GM12878 (cell line): Measurements from ENCODE around the gene MMP11. TPM values are rescaled to one million over a fixed set of nuclear protein-coding genes. Genes with fewer than 3 reads are reported as not detected.

Source experiments
- ATAC-seq: fragments of 200-7000 bp; cut with Tn5 transposase; 3 replicates; pipeline ENCODE4 v1.9.1; 2020; ENCODE audit warnings: mild to moderate bottlenecking, moderate library complexity
- BruUV-seq: library from RNA; stranded (reverse); fragments of 400-500 nt; replicated peaks from 2 replicates; lab custom pipeline; 2021; lab: Mats Ljungman, UMichigan
- CTCF ChIA-PET: fragments of 300-600 bp; sonication (Branson Sonifier 250); formaldehyde crosslinking; extraction: SDS; loops from one replicate; lab custom pipeline; 2021; ENCODE audit warnings: inconsistent platforms; lab: Yijun Ruan, JAX
- POLR2A ChIA-PET: fragments of 350-600 bp; formaldehyde crosslinking; extraction: SDS; loops from one replicate; lab custom pipeline; 2021; ENCODE audit warnings: inconsistent platforms; lab: Charles Lee
- RAD21 ChIA-PET: fragments of 300-600 bp; sonication (Branson Sonifier 250); formaldehyde crosslinking; loops from one replicate; lab custom pipeline; 2023; ENCODE audit warnings: antibody characterized with exemption; ENCODE audit not compliant: unreplicated experiment; lab: Charles Lee
- SMC1A ChIA-PET: fragments of 300-600 bp; sonication (Branson Sonifier 250); formaldehyde crosslinking; loops from one replicate; lab custom pipeline; 2023; ENCODE audit not compliant: unreplicated experiment, uncharacterized antibody; lab: Charles Lee
- DNase-seq: peaks from one replicate; pipeline ENCODE4 v3.0.0-alpha.2; 2011; ENCODE audit warnings: low read depth, low spot score
- FAIRE-seq: peaks from 3 replicates; lab custom pipeline; 2011; peaks lifted over from hg19 to GRCh38; lab: Jason Lieb, UNC
- H2AFZ ChIP-seq: 2 replicates; pipeline ENCODE4 v1.6.0; 2011; ENCODE audit warnings: low read depth, low read length, control low read depth; ENCODE audit not compliant: control insufficient read depth
- H3K27ac ChIP-seq: 2 replicates; pipeline ENCODE4 v1.5.1; 2011; ENCODE audit warnings: control low read depth; ENCODE audit not compliant: control insufficient read depth, insufficient read depth
- H3K27me3 ChIP-seq, 2 experiments: replicated peaks in 1 of 2; 2 replicates each; pipeline versions ENCODE4 v1.6.0 to v1.6.1; 2011; ENCODE audit warnings: low read length in 1 of 2; ENCODE audit not compliant: control insufficient read depth in 2 of 2, insufficient read depth in 2 of 2
- H3K36me3 ChIP-seq, 2 experiments: 2 replicates each; pipeline ENCODE4 v1.5.1; 2011; ENCODE audit warnings: low read length in 1 of 2; ENCODE audit not compliant: control insufficient read depth in 2 of 2, insufficient read depth in 2 of 2
- H3K4me1 ChIP-seq: 2 replicates; pipeline ENCODE4 v1.6.1; 2011; ENCODE audit warnings: mild to moderate bottlenecking, low read length, moderate library complexity, mixed read lengths; ENCODE audit not compliant: control insufficient read depth, insufficient read depth
- H3K4me2 ChIP-seq: 2 replicates; pipeline ENCODE4 v1.6.0; 2011; ENCODE audit warnings: control low read depth; ENCODE audit not compliant: control insufficient read depth, insufficient read depth
- H3K4me3 ChIP-seq: fragments of 200-600 bp; sonication (generic); 2 replicates; pipeline ENCODE4 v1.5.1; 2016
- H3K79me2 ChIP-seq: 2 replicates; pipeline ENCODE4 v1.6.0; 2011; ENCODE audit warnings: low read length; ENCODE audit not compliant: control insufficient read depth, insufficient read depth
- H3K9ac ChIP-seq: 2 replicates; pipeline ENCODE4 v1.8.0; 2011; ENCODE audit warnings: low read length, control low read depth, mixed read lengths; ENCODE audit not compliant: control insufficient read depth, insufficient read depth
- H3K9me3 ChIP-seq: replicated peaks from 3 replicates; pipeline ENCODE4 v1.5.1; 2011; ENCODE audit warnings: mild to moderate bottlenecking, low read length; ENCODE audit not compliant: control insufficient read depth, insufficient read depth
- H4K20me1 ChIP-seq: 2 replicates; pipeline ENCODE4 v1.6.0; 2011; ENCODE audit not compliant: control insufficient read depth, insufficient read depth
- ETV6 ChIP-seq, 2 experiments: fragments of 450-650 bp in 1 of 2; IDR thresholded peaks in 1 of 2; conservative IDR thresholded peaks in 1 of 2; 2 replicates each; pipeline ENCODE4 v1.6.1; 2014; ENCODE audit warnings: antibody characterized with exemption in 1 of 2, borderline replicate concordance in 1 of 2, low read depth in 1 of 2, mild to moderate bottlenecking in 1 of 2, moderate library complexity in 1 of 2
- MYC ChIP-seq: IDR thresholded peaks from 2 replicates; pipeline ENCODE4 v1.6.1; 2011; ENCODE audit warnings: mild to moderate bottlenecking, low read length, moderate library complexity, inconsistent platforms; ENCODE audit not compliant: insufficient read depth, insufficient replicate concordance, insufficient read length, severe bottlenecking
- POLR2A ChIP-seq: IDR thresholded peaks from 2 replicates; pipeline ENCODE4 v1.6.1; 2011; ENCODE audit warnings: low read depth, mild to moderate bottlenecking, low read length
- WGBS: methylation state at CpG from one replicate; pipeline ENCODE4 v1.1.6; 2016; ENCODE audit warnings: low lambda C conversion rate; ENCODE audit not compliant: insufficient replicate concordance, insufficient coverage; ENCODE audit errors: missing lambda C conversion rate; 5-methylcytosine and 5-hydroxymethylcytosine counted together
- in situ Hi-C: fragments of 300-500 bp; cut with MboI; formaldehyde crosslinking; loops from 9 replicates; pipeline ENCODE4 v1.14.3; 2018; ENCODE audit warnings: mixed read lengths
- intact Hi-C: fragments of 100-400 bp; cut with micrococcal nuclease; formaldehyde crosslinking; loops from one replicate; pipeline ENCODE4 v1.14.2; 2022; ENCODE audit not compliant: unreplicated experiment
- polyA plus RNA-seq, 11 experiments: library from polyadenylated mRNA; depleted of rRNA in 4 of 11; unstranded in 6 of 11; stranded (reverse) in 5 of 11; fragments of >200 nt; fragmentation: Nextera tagmentation in 4 of 11; fragmentation: Illumina TruSeq in 1 of 11; extraction: Ambion mirVana in 4 of 11; extraction: Trizol in 1 of 11; gene quantifications; 1 replicate in 1 of 11; 2 replicates in 10 of 11; pipeline versions ENCODE4 v1.2.1 to v1.2.3, GENCODE V29; 2011 to 2016; ENCODE audit warnings: inconsistent platforms in 2 of 11, missing spikeins in 2 of 11, low read depth in 1 of 11
- total RNA-seq, 4 experiments: library from RNA; depleted of rRNA in 3 of 4; stranded (reverse); fragments of >200 nt in 3 of 4; fragmentation: Illumina TruSeq in 1 of 4; extraction: Trizol in 1 of 4; gene quantifications; 2 replicates each; pipeline versions ENCODE4 v1.2.1 to v1.2.3, GENCODE V29; 2013 to 2021

MMP11 gene
- total and polyA plus RNA-seq, 10 of the 15 experiments (the other 5 are each of a cell fraction or from before 2014, with no cell fraction given) = 0.03 to 1.1 (median 0.31) TPM; not detected in 2

GRCh38 chr22:23833017-23833751 lies 60.5 kb downstream of the MMP11 start:
- peaks cover 2% of the 10 kb centered on the region; the same call in 1 of the 2 replicates for H4K20me1 ChIP-seq
- peaks cover 2% of the 10 kb centered on the region for H3K79me2 ChIP-seq
- RAD21 ChIA-PET = no interaction called here
- SMC1A ChIA-PET = no interaction called here
- DNase-seq (no peak), ATAC-seq (no peak), FAIRE-seq (no peak)
- CTCF ChIA-PET = no interaction called here
- 92% methylated on average over 16 of the region's 16 CpGs for WGBS
- peaks cover 26 to 50% of the 10 kb centered on the region in 2 experiments for H3K36me3 ChIP-seq
- no peak overlapping the region for H2AFZ ChIP-seq
- no peaks in the 10 kb centered on the region for H3K9me3 ChIP-seq
- in situ Hi-C loops (no loop called here), intact Hi-C loops (no loop called here)
- H3K27me3 ChIP-seq = no peaks in the 10 kb centered on the region
- TF ChIP-seq MYC (no peak), POLR2A (peak; percentile 25), ETV6 (conservative IDR thresholded peaks at IDR 0.05 in 1 of 2, IDR thresholded peaks at IDR 0.05 in 1 of 2; ENCODE audit: borderline replicate concordance in 1 of 2, low read depth in 1 of 2) (no peak)
- peaks cover 12% of the 10 kb centered on the region for H3K4me1 ChIP-seq
- H3K27ac ChIP-seq = no peak overlapping the region
- no peak overlapping the region for H3K4me3 ChIP-seq
- POLR2A ChIA-PET = interaction anchor here (1.0 kb wide), 1 partner anchor 10 kb away, joined by 3 read pairs; no protein-coding TSS in a partner anchor
- no TSS peak for BruUV-seq
- H3K4me2 ChIP-seq = no peak overlapping the region
- H3K9ac ChIP-seq = no peak overlapping the region

Other genes with a start within 250 kb of the MMP11 start
Only the 7 nearest of the 17 such genes appear.
- 1.5 and 5.0 TPM in 2 replicates for gene RGL4, start 81.8 kb upstream of the MMP11 start, total RNA-seq (2014; rRNA removed)
- gene RGL4, start 81.8 kb upstream of the MMP11 start, total RNA-seq (2014; rRNA removed; fragmentation: Illumina TruSeq; extraction: Trizol) = 2.1 and 2.7 TPM in 2 replicates
- 1.7 TPM in 2 replicates for gene RGL4, start 81.8 kb upstream of the MMP11 start, total RNA-seq (2021)
- not detected in 2 replicates for gene RGL4, start 81.8 kb upstream of the MMP11 start, polyA plus RNA-seq (2011; rRNA removed)
- gene RGL4, start 81.8 kb upstream of the MMP11 start, polyA plus RNA-seq (2014; fragmentation: Illumina TruSeq; extraction: Trizol) = 0.63 and 1.4 TPM in 2 replicates
- 1 to 10 TPM; 1.8 to 2.0 TPM for gene RGL4, start 81.8 kb upstream of the MMP11 start, polyA plus RNA-seq (2014; fragmentation: Nextera tagmentation; extraction: Ambion mirVana)
- gene RGL4, start 81.8 kb upstream of the MMP11 start, polyA plus RNA-seq (2014; rRNA removed) = 2.0 and 3.5 TPM in 2 replicates
- gene RGL4, start 81.8 kb upstream of the MMP11 start, polyA plus RNA-seq (2016; fragmentation: Nextera tagmentation; extraction: Ambion mirVana) = 1 to 10 TPM; 7.6 to 9.0 TPM
- 1.6 and 1.7 TPM in 2 replicates for gene ZNF70, start 21.7 kb upstream of the MMP11 start, total RNA-seq (2014; rRNA removed)
- gene ZNF70, start 21.7 kb upstream of the MMP11 start, total RNA-seq (2014; rRNA removed; fragmentation: Illumina TruSeq; extraction: Trizol) = 1.6 and 1.8 TPM in 2 replicates
- gene ZNF70, start 21.7 kb upstream of the MMP11 start, total RNA-seq (2021) = 2.3 and 2.4 TPM in 2 replicates
- gene ZNF70, start 21.7 kb upstream of the MMP11 start, polyA plus RNA-seq (2011; rRNA removed) = 0.24 and 0.33 TPM in 2 replicates
- 1.1 and 1.3 TPM in 2 replicates for gene ZNF70, start 21.7 kb upstream of the MMP11 start, polyA plus RNA-seq (2014; fragmentation: Illumina TruSeq; extraction: Trizol)
- under 1 TPM; 0.15 to 0.21 TPM for gene ZNF70, start 21.7 kb upstream of the MMP11 start, polyA plus RNA-seq (2014; fragmentation: Nextera tagmentation; extraction: Ambion mirVana)
- 0.94 and 1.2 TPM in 2 replicates for gene ZNF70, start 21.7 kb upstream of the MMP11 start, polyA plus RNA-seq (2014; rRNA removed)
- gene ZNF70, start 21.7 kb upstream of the MMP11 start, polyA plus RNA-seq (2016; fragmentation: Nextera tagmentation; extraction: Ambion mirVana) = under 1 TPM; 0.69 to 0.76 TPM
- 27.4 and 31.2 TPM in 2 replicates for gene VPREB3, start 18.4 kb upstream of the MMP11 start, total RNA-seq (2014; rRNA removed)
- 20.3 and 20.6 TPM in 2 replicates for gene VPREB3, start 18.4 kb upstream of the MMP11 start, total RNA-seq (2014; rRNA removed; fragmentation: Illumina TruSeq; extraction: Trizol)
- 24.1 and 25.7 TPM in 2 replicates for gene VPREB3, start 18.4 kb upstream of the MMP11 start, total RNA-seq (2021)
- 0.35 and 0.75 TPM in 2 replicates for gene VPREB3, start 18.4 kb upstream of the MMP11 start, polyA plus RNA-seq (2011; rRNA removed)
- gene VPREB3, start 18.4 kb upstream of the MMP11 start, polyA plus RNA-seq (2014; fragmentation: Illumina TruSeq; extraction: Trizol) = 9.5 and 21.9 TPM in 2 replicates
- 10 to 100 TPM; 55.0 to 79.5 TPM for gene VPREB3, start 18.4 kb upstream of the MMP11 start, polyA plus RNA-seq (2014; fragmentation: Nextera tagmentation; extraction: Ambion mirVana)
- 41.3 and 42.9 TPM in 2 replicates for gene VPREB3, start 18.4 kb upstream of the MMP11 start, polyA plus RNA-seq (2014; rRNA removed)
- 1 to 10 TPM; 6.1 to 6.6 TPM for gene VPREB3, start 18.4 kb upstream of the MMP11 start, polyA plus RNA-seq (2016; fragmentation: Nextera tagmentation; extraction: Ambion mirVana)
- 0.16 and 0.40 TPM in 2 replicates for gene C22orf15, start 9.9 kb upstream of the MMP11 start, total RNA-seq (2014; rRNA removed)
- gene C22orf15, start 9.9 kb upstream of the MMP11 start, total RNA-seq (2014; rRNA removed; fragmentation: Illumina TruSeq; extraction: Trizol) = not detected in 2 replicates
- 0.40 TPM in 1 of 2 replicates, not detected in the other for gene C22orf15, start 9.9 kb upstream of the MMP11 start, total RNA-seq (2021)
- gene C22orf15, start 9.9 kb upstream of the MMP11 start, polyA plus RNA-seq (2011; rRNA removed) = 0.05 TPM in 1 of 2 replicates, not detected in the other
- gene C22orf15, start 9.9 kb upstream of the MMP11 start, polyA plus RNA-seq (2014; fragmentation: Illumina TruSeq; extraction: Trizol) = 0.11 and 0.12 TPM in 2 replicates
- gene C22orf15, start 9.9 kb upstream of the MMP11 start, polyA plus RNA-seq (2014; fragmentation: Nextera tagmentation; extraction: Ambion mirVana) = under 1 TPM in 1 of 2 experiments, not detected in 1; 0.07 TPM
- 0.04 and 0.47 TPM in 2 replicates for gene C22orf15, start 9.9 kb upstream of the MMP11 start, polyA plus RNA-seq (2014; rRNA removed)
- gene C22orf15, start 9.9 kb upstream of the MMP11 start, polyA plus RNA-seq (2016; fragmentation: Nextera tagmentation; extraction: Ambion mirVana) = under 1 TPM; 0.13 to 0.23 TPM
- 78.0 and 104 TPM in 2 replicates for gene CHCHD10, start 4.9 kb upstream of the MMP11 start, total RNA-seq (2014; rRNA removed)
- 103 and 117 TPM in 2 replicates for gene CHCHD10, start 4.9 kb upstream of the MMP11 start, total RNA-seq (2014; rRNA removed; fragmentation: Illumina TruSeq; extraction: Trizol)
- 237 and 241 TPM in 2 replicates for gene CHCHD10, start 4.9 kb upstream of the MMP11 start, total RNA-seq (2021)
- 23.9 and 34.4 TPM in 2 replicates for gene CHCHD10, start 4.9 kb upstream of the MMP11 start, polyA plus RNA-seq (2011; rRNA removed)
- gene CHCHD10, start 4.9 kb upstream of the MMP11 start, polyA plus RNA-seq (2014; fragmentation: Illumina TruSeq; extraction: Trizol) = 27.2 and 126 TPM in 2 replicates
- 100 to 1,000 TPM in 1 of 2 experiments, 10 to 100 TPM in 1; 13.2 to 216 TPM for gene CHCHD10, start 4.9 kb upstream of the MMP11 start, polyA plus RNA-seq (2014; fragmentation: Nextera tagmentation; extraction: Ambion mirVana)
- gene CHCHD10, start 4.9 kb upstream of the MMP11 start, polyA plus RNA-seq (2014; rRNA removed) = 129 and 191 TPM in 2 replicates
- gene CHCHD10, start 4.9 kb upstream of the MMP11 start, polyA plus RNA-seq (2016; fragmentation: Nextera tagmentation; extraction: Ambion mirVana) = 100 to 1,000 TPM; 135 to 202 TPM
- gene SMARCB1, start 14.1 kb downstream of the MMP11 start, total RNA-seq (2014; rRNA removed) = 167 and 177 TPM in 2 replicates
- gene SMARCB1, start 14.1 kb downstream of the MMP11 start, total RNA-seq (2014; rRNA removed; fragmentation: Illumina TruSeq; extraction: Trizol) = 108 and 112 TPM in 2 replicates
- 179 and 185 TPM in 2 replicates for gene SMARCB1, start 14.1 kb downstream of the MMP11 start, total RNA-seq (2021)
- gene SMARCB1, start 14.1 kb downstream of the MMP11 start, polyA plus RNA-seq (2011; rRNA removed) = 183 and 187 TPM in 2 replicates
- gene SMARCB1, start 14.1 kb downstream of the MMP11 start, polyA plus RNA-seq (2014; fragmentation: Illumina TruSeq; extraction: Trizol) = 130 and 198 TPM in 2 replicates
- 10 to 100 TPM in 1 of 2 experiments, 1 to 10 TPM in 1; 9.1 to 17.9 TPM for gene SMARCB1, start 14.1 kb downstream of the MMP11 start, polyA plus RNA-seq (2014; fragmentation: Nextera tagmentation; extraction: Ambion mirVana)
- gene SMARCB1, start 14.1 kb downstream of the MMP11 start, polyA plus RNA-seq (2014; rRNA removed) = 215 and 239 TPM in 2 replicates
- gene SMARCB1, start 14.1 kb downstream of the MMP11 start, polyA plus RNA-seq (2016; fragmentation: Nextera tagmentation; extraction: Ambion mirVana) = 100 to 1,000 TPM; 192 to 207 TPM
- 14.6 and 21.0 TPM in 2 replicates for gene DERL3, start 66.2 kb downstream of the MMP11 start, total RNA-seq (2014; rRNA removed)
- gene DERL3, start 66.2 kb downstream of the MMP11 start, total RNA-seq (2014; rRNA removed; fragmentation: Illumina TruSeq; extraction: Trizol) = 8.7 and 9.4 TPM in 2 replicates
- 17.4 and 19.4 TPM in 2 replicates for gene DERL3, start 66.2 kb downstream of the MMP11 start, total RNA-seq (2021)
- 2.1 and 5.2 TPM in 2 replicates for gene DERL3, start 66.2 kb downstream of the MMP11 start, polyA plus RNA-seq (2011; rRNA removed)
- gene DERL3, start 66.2 kb downstream of the MMP11 start, polyA plus RNA-seq (2014; fragmentation: Illumina TruSeq; extraction: Trizol) = 2.3 and 7.4 TPM in 2 replicates
- gene DERL3, start 66.2 kb downstream of the MMP11 start, polyA plus RNA-seq (2014; fragmentation: Nextera tagmentation; extraction: Ambion mirVana) = 1 to 10 TPM; 4.1 to 6.4 TPM
- 28.1 and 29.7 TPM in 2 replicates for gene DERL3, start 66.2 kb downstream of the MMP11 start, polyA plus RNA-seq (2014; rRNA removed)
- 10 to 100 TPM; 49.1 to 52.4 TPM for gene DERL3, start 66.2 kb downstream of the MMP11 start, polyA plus RNA-seq (2016; fragmentation: Nextera tagmentation; extraction: Ambion mirVana)